ENCODE results near the gene MKS1.

Gene MKS1

DNA sequence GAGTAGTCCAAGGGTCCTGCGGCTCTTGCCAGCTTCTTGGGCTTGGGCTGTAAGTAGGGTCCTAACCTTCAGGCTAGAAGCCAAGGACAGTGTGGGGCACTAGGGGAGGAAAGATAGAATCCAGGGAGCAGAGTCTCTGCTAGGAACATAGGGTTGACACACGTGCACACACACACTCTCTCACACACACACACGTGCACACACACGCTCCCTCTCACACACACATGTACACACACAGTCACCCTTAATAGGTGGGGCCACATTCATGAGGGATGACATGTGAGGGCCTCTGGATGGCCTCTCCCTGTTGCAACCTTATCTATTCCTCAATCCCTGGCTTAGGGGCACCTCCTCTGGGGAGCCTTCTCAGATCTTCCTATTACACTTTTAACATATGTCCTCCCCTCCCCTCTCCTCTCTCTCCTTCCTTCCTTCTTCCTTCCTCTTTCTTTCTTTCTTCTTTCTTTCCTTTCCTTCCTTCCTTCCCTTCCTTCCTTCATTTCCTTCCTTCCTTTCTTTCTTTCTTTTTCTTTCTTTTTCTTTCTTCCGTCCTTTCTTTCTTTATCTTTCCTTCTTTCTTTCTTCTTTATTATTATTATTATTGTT, 23.4 kb downstream of the MKS1 start:
- DNase-seq: no peak

- no peak for DNase-seq
These were observed 25.3 kb downstream of the MKS1 start for GRCh38 chr17:58193641-58194255.

GRCh38 chr17:58192612-58193011, 26.4 kb downstream of the MKS1 start, which contains the start of gene EPX:
Gene EPX, plus strand, starts transcription at chr17:58192726. Its CDS starts 121 bp downstream, at chr17:58192847.
- DNase-seq: no peak

- no peak for DNase-seq
These were observed 27.7 kb downstream of the MKS1 start for GRCh38 chr17:58191241-58191896.

DNA sequence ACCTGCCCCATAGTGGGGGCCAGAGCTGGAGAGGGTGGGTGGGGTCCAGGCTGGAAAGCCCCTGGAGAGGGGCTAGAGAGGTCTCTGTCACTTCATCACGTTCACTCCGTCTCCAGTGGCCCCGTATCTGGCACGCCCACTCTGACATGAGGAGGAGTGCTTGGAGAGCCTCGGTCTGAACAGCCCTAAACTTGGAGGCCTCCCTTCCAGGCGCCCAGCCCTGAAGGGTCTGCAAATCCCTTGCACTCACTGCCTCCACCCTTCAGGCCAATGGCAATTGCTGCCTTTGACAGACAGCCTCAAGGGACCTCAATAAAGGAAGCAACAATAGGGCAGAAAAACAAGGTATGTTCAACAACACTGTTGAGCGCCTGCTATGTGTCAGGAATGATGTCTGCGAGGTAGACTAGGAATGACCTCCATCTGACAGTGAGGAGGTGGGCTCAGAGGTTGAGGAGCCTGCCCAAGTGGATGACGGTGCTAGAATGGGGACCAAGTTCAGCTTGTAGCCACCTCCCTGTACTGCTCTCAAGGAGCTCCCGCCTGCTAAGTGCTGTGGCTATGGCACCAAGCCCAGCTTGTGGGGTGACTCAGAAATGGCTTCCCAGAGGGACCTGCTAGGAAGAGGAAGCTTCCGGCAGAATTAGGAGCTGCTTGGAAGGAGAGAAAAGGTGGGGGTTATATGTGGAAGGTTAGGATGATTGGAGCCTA, 29.5 kb downstream of the MKS1 start:
- no peak for DNase-seq

GRCh38 chr17:58187675-58188074, 31.4 kb downstream of the MKS1 start:
- DNase-seq: no peak

DNA sequence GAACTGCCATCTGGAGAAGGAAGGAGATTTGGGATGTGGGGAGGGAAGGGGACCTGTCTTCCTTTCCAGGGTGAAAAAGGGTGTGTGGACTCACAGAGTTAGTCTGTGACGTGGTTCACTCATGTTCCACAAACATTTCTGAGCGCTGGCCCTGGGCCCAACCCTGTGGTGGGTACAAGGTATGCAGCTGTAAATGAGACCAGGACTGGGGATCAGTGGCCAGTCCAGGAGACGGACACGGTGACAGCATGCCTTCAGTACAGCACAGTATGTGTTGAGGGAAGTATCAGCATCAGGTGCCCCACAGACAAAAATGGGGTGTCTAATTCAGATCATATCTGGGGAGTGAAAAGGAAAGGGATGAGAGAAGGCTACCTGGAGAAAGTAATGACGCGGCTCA, 32.0 kb downstream of the MKS1 start:
- no peak for DNase-seq

GRCh38 chr17:58186591-58186990, 32.5 kb downstream of the MKS1 start:
- no peak for DNase-seq

DNA sequence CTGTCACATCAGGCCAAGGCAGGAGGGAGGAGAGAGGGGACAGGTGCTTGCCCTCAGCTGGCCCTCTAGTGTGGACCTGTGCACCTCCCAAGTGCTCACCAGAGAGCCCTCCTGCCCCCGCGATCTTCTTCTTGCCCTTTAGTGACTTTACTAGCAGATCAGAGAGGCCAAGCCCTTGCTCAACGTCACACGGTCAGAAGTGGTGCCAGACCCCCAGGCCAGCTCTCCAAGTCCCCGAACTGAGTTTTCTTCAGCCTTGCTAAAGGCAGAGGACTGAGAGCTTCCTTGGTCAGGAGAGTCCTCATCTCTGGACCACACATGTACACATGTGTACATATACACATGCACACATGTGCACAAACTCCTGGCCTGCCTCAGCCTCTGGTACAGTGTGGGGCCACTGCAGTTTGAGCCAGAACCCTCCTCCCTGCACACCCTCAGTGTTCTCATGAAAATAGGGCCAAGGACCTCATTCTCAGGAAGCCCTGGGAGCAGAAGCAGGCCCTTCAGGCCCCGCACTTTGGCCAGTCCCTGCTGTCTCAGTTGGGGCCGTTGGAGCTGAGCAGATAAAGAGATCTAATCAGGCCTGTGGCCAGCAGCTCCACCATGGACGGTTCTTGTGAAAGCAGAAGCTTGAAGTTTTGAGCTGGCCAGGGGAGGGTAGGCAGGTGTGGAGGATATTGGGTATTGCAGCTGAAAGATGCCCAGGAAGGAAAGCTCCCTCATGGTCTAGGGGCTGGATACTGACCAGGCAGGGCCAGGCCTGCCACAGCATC, 33.9 kb downstream of the MKS1 start:
- no peak for DNase-seq

- no peak for DNase-seq
These were observed 34.6 kb downstream of the MKS1 start for GRCh38 chr17:58184308-58184985.

DNA sequence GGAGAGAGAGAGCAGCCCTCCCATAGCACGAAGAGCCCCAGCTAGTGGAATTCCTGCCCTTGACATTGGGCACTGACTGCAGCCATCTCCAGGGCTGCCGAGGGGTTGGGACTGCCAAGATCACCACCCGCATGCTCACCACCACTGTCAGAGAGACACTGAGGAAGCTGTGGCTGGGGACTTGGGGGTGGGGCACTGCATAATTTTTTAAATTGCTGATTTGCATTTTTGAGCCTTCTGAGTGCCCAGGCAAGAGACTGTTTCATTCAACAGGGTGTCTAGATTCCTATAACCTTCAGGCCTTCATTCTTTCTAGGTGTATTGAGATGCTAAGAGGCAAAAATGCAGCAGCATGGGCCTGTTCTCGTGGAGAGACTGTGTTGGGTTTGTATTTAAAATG, 35.5 kb downstream of the MKS1 start:
- DNase-seq: no peak

GRCh38 chr17:58181796-58182195, 37.3 kb downstream of the MKS1 start:
- no peak for DNase-seq

- DNase-seq: no peak
These were observed 42.9 kb downstream of the MKS1 start for GRCh38 chr17:58176200-58176599.

- no peak for DNase-seq
These were observed 44.2 kb downstream of the MKS1 start for GRCh38 chr17:58174871-58175270.

- peak; percentile 51 for DNase-seq
These were observed 46.5 kb downstream of the MKS1 start for GRCh38 chr17:58172369-58173071.

DNA sequence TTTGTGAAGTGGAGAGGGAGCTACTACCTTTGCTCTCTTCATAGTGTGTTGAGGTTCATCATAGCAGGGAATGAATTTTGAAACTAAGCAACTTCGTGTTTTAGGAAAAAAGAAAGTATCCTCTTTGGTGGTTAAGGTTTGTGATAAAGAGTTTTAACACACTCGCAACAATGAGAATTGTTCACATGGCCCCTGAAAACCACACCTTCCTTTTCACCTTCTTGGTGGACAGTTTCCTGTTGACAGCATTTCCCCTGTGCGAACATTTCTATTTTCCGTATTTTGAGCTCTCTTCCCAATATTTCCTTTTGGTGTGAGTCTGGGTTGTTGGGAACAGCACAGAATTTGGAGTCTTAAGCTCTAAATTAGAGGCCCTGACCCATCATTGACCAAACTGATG, 48.4 kb downstream of the MKS1 start:
- no peak for DNase-seq

GRCh38 chr17:58166682-58167081, 52.4 kb downstream of the MKS1 start, which contains the start of gene OR4D2:
Gene OR4D2, plus strand, starts transcription at chr17:58166982. Its CDS starts 2,674 bp downstream, at chr17:58169656.
- no peak for DNase-seq

DNA sequence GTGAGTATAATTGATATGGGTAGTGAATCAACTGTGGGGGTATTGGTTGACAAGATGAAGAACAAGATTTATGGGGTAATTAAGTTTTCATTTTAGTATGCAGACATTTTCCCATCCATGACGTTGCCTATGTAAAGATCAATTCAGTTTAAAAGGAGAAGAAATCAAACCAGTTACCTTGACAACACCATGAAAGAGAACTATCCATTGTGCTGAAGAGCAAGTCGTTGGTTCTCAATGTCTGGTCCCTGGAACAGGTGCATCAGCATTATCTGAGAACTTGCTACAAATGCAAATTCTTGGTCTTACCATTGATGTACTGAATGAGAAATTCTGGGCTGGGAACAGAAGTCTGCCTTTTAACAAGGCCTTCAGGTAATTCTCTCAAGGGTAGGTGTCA, 53.1 kb downstream of the MKS1 start:
- no peak for DNase-seq

DNA sequence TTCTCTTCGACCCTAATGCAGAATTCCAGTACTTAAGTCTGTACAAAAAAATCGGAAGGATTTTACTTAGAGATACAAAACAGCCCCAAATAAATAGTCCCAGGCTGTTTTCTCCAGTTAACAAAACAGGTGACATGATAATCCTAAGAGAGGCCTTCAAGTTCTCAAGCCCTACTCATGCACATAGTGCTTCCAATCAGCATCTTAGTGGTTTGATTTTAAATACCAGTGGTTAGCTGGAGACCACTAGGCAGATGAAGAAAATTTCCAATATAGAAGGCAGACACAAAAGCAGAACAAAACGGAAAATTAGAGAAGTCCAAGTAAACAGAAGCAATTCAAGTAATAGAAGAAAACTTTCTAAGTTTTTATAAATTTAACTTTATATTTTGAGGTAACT, 57.5 kb downstream of the MKS1 start:
- DNase-seq: no peak

- no peak for DNase-seq
These were observed 60.9 kb downstream of the MKS1 start for GRCh38 chr17:58158181-58158580.
